ENCODE data around the gene GAS6.

Gene GAS6

GRCh38 chr13:113770937-113771336, 92.9 kb downstream of the GAS6 start:
- DNase-seq (ENCODE audit: low spot score): no peak
